Naive thymus-derived CD8-positive, alpha-beta T cell (primary cell): ENCODE results near the gene PFDN4. TPM values are rescaled to one million over a fixed set of nuclear protein-coding genes. Genes with fewer than 3 reads are reported as not detected.

Source experiments
- ATAC-seq, 2 donors: fragments of 150-1000 bp; cut with Tn5 transposase in 1 of 2; sonication (Bioruptor Pico), chemical (Tn5 transposase) in 1 of 2; 1 replicate in 1 of 2; 2 replicates in 1 of 2; pipeline ENCODE4 v1.10.0; 2021; ENCODE audit warnings: mild to moderate bottlenecking in 2 of 2, moderate library complexity in 2 of 2
- POLR2A ChIA-PET: fragments of 350-600 bp; sonication (Branson Sonifier 250); formaldehyde crosslinking; loops from one replicate; lab custom pipeline; 2021; ENCODE audit warnings: antibody characterized with exemption; lab: Charles Lee
- DNase-seq, 10 donors: peaks; one replicate each; pipeline versions ENCODE4 v3.0.0 to v3.0.0-alpha.2; 2020 to 2022
- H3K27ac Mint-ChIP-seq, 10 donors: one replicate each; pipeline ENCODE4 v1.8.0; 2020 to 2022; ENCODE audit warnings: mild to moderate bottlenecking in 10 of 10, mixed read lengths in 10 of 10, moderate library complexity in 4 of 10, inconsistent platforms in 1 of 10
- H3K27me3 Mint-ChIP-seq, 5 donors: one replicate each; pipeline ENCODE4 v1.8.0; 2021 to 2022; ENCODE audit warnings: mixed read lengths in 5 of 5
- H3K36me3 Mint-ChIP-seq, 3 donors: one replicate each; pipeline ENCODE4 v1.8.0; 2020 to 2022; ENCODE audit warnings: mixed read lengths in 3 of 3, mild to moderate bottlenecking in 2 of 3, inconsistent platforms in 1 of 3
- H3K4me1 Mint-ChIP-seq, 4 donors: one replicate each; pipeline ENCODE4 v1.8.0; 2021 to 2022; ENCODE audit warnings: mixed read lengths in 4 of 4
- H3K4me3 Mint-ChIP-seq, 10 donors: one replicate each; pipeline ENCODE4 v1.8.0; 2020 to 2022; ENCODE audit warnings: mild to moderate bottlenecking in 10 of 10, mixed read lengths in 10 of 10, moderate library complexity in 6 of 10, inconsistent platforms in 1 of 10
- H3K9me3 Mint-ChIP-seq, 9 donors: one replicate each; pipeline ENCODE4 v1.8.0; 2020 to 2022; ENCODE audit warnings: mixed read lengths in 9 of 9, mild to moderate bottlenecking in 3 of 9, inconsistent platforms in 1 of 9, moderate library complexity in 1 of 9
- polyA plus RNA-seq, 3 donors: library from polyadenylated mRNA; unstranded; fragments of 300-500 nt; fragmentation: Illumina TruSeq; gene quantifications; one replicate each; pipeline ENCODE4 v1.2.3, GENCODE V29; 2021
- total RNA-seq, 8 experiments: library from RNA in 2 of 8; stranded (reverse) in 2 of 8; gene quantifications; one replicate each; pipeline ENCODE4 v1.2.3 and lab custom pipeline; 2021 to 2026

Gene PFDN4
- total and polyA plus RNA-seq, 5 experiments from 2014 or later, result 20.0 to 68.7 (median 32.0) TPM

GRCh38 chr20:54268941-54269340 is 61.1 kb downstream of the PFDN4 start:
- H3K27me3 Mint-ChIP-seq, result peaks cover 3 to 33% (median 18%) of the 10 kb centered on the region in 5 donors
- DNase-seq, result no peak
- H3K4me3 Mint-ChIP-seq, result no peak overlapping the region
- no peak for ATAC-seq
- peaks cover 0 to 2% (median 0%) of the 10 kb centered on the region in 4 donors for H3K4me1 Mint-ChIP-seq
- peaks cover 0 to 4% (median 0%) of the 10 kb centered on the region in 3 donors for H3K36me3 Mint-ChIP-seq
- H3K9me3 Mint-ChIP-seq, result no peaks in the 10 kb centered on the region
- POLR2A ChIA-PET, result no interaction called here
- no peak overlapping the region for H3K27ac Mint-ChIP-seq

Other genes with a start within 250 kb of the PFDN4 start
- gene BCAS1, start 137.5 kb upstream of the PFDN4 start, total RNA-seq, result not detected
- gene BCAS1, start 137.5 kb upstream of the PFDN4 start, polyA plus RNA-seq, result not detected
- gene CYP24A1, start 34.1 kb upstream of the PFDN4 start, total RNA-seq, result under 1 TPM in 1 of 2 experiments, not detected in 1; 0.47 TPM
- not detected for gene CYP24A1, start 34.1 kb upstream of the PFDN4 start, polyA plus RNA-seq